Glomerular visceral epithelial cell (primary cell): ENCODE measurements around the gene OSR1.
A peak's percentile ranks its signal among the peaks of the same experiment; 100 is the strongest.
"Not testable (repeated sequence)": the region's sequence is repeated elsewhere in the genome, so short reads cannot be mapped to it uniquely, and the experiment has no call there.

Source experiments
- DNase-seq: peaks from one replicate; pipeline ENCODE4 v3.0.0-alpha.2; 2016; ENCODE audit errors: extremely low spot score

OSR1 gene

GRCh38 chr2:19332503-19332902, 25.9 kb downstream of the OSR1 start:
- DNase-seq: no peak

- no peak for DNase-seq
These were observed 27.0 kb downstream of the OSR1 start for GRCh38 chr2:19331450-19331849.

DNA sequence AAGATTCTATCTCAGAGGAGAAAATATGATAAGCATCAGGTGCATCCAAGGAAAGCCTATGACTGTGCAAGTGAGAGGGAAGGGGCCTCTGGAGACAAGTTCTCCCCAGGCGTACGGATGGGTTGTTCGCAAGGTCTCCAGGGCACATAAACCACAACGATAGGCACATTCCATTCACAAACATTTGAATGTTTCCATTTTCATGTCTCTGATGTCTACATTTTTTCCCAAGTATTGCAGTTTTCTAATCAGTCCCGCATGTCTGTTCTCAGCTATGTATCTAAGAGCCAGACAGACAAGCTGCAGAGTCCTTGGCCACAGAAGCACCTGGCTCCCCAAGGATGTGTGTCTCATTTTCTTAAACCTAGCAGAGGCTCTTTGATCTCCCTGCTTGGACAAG, 28.0 kb downstream of the OSR1 start:
- DNase-seq: no peak

- DNase-seq: no peak
These were observed 29.0 kb downstream of the OSR1 start for GRCh38 chr2:19329445-19329844.

DNA sequence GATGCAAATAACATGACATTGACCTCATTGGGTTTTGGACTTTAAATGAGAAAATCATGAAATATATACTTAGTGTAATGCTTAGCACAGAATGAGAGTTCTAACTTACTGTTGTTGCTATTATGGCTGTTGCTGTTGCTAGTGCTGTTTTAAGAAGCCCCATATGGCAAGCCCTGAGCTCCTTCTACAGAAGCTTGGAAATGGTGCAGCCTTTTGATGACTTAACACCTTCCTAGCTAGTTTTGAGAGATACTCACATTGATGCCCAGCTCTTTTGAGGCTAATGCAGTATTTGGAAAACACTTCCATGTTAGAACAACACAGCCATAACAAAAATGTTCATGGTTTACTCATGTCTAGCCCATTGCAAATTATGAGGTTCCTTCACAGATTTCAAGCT, 30.9 kb downstream of the OSR1 start:
- no peak for DNase-seq

- DNase-seq: no peak
These were observed 36.5 kb downstream of the OSR1 start for GRCh38 chr2:19321946-19322345.

DNA sequence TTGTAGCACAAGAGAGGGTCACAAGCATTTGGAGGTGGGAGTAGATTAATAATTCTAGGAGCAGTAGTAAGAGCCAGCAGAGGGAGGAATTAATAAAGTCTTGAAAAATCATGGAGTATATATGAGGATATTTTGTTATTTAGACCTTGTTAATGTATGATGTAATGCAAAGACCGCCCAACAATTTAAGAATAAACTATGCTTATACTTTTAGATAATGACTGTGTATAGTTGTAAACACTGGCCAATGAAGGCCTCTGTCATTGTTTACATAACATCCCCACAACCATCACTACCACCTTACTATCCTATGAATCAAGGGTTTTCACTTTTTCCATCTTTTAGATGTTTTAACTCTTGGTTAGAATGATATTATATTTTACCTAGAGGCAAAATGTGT, 37.6 kb downstream of the OSR1 start:
- no peak for DNase-seq

- DNase-seq: no peak
These were observed 38.7 kb downstream of the OSR1 start for GRCh38 chr2:19319698-19320097.

DNA sequence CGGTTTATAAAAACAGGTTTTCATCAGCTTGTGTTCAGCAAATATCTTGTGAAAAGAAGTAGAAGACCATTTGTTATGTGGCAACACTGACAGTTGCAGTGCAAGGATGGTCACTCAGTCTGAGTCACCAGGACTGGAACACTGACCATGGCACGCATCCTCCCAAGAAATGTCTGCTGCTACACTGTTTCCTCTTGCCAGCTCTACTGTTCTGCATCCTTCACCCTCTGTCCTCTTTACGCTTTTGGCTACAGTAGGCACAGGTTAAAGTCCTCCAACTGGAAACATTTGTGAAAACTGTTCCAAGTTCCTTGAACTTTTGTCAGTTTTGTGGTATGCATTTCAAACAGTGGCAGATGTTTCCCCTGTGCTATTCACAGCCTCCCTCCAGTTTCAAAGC, 39.4 kb downstream of the OSR1 start:
- no peak for DNase-seq

GRCh38 chr2:19313553-19313952, 44.9 kb downstream of the OSR1 start:
- no peak for DNase-seq

DNA sequence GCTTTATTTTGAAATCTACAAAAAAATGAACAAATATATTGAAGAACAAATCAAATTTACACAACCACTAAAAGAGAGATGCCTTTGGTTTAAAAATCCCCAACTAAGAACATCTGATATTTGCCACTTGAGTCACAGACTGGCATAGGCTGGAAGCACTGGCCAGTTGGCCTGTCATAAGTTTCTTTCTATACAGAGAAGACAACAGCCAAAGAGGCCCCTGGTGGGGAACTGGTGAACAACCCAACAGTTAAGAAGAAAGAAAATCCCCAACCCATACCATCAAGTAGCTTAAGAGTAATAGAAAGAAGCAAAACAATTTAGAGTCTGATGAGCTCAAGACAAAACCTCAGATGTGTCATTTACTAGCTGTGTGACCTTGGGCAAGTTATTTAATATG, 45.5 kb downstream of the OSR1 start:
- DNase-seq: peak; percentile 1

GRCh38 chr2:19306065-19306464, 52.4 kb downstream of the OSR1 start:
- not testable (repeated sequence) for DNase-seq

- DNase-seq: not testable (repeated sequence)
These were observed 52.9 kb downstream of the OSR1 start for GRCh38 chr2:19305400-19306055.

GRCh38 chr2:19301706-19302105, 56.7 kb downstream of the OSR1 start:
- no peak for DNase-seq
